ENCODE data around the gene TDRD12.
A peak's percentile ranks its signal among the peaks of the same experiment; 100 is the strongest.
"Not testable (repeated sequence)": the region's sequence is repeated elsewhere in the genome, so short reads cannot be mapped to it uniquely, and the experiment has no call there.

Gene TDRD12

GRCh38 chr19:32863841-32864240 is 144.3 kb downstream of the TDRD12 start:
- no peak for DNase-seq (ENCODE audit: low read depth, low spot score)
- no peak overlapping the region for H3K27ac ChIP-seq

GRCh38 chr19:32864318-32865007 is 144.9 kb downstream of the TDRD12 start:
- no peak overlapping the region for H3K27ac ChIP-seq
- no peak for DNase-seq (ENCODE audit: low read depth, low spot score)

- no peak for DNase-seq (ENCODE audit: low read depth, low spot score)
- no peak overlapping the region for H3K27ac ChIP-seq
Observed at GRCh38 chr19:32865326-32865725, 145.8 kb downstream of the TDRD12 start.

- H3K27ac ChIP-seq, result no peak overlapping the region
- no peak for DNase-seq (ENCODE audit: low read depth, low spot score)
Observed at GRCh38 chr19:32866061-32866460, 146.5 kb downstream of the TDRD12 start.

GRCh38 chr19:32866564-32867265 is 147.1 kb downstream of the TDRD12 start:
- no peak overlapping the region for H3K27ac ChIP-seq
- no peak for DNase-seq (ENCODE audit: low read depth, low spot score)

GRCh38 chr19:32867436-32867835 is 147.9 kb downstream of the TDRD12 start:
- not testable (repeated sequence) for DNase-seq (ENCODE audit: low read depth, low spot score); H3K27ac ChIP-seq

- DNase-seq (ENCODE audit: low read depth, low spot score), result no peak
- no peak overlapping the region for H3K27ac ChIP-seq
Observed at GRCh38 chr19:32868206-32868950, 148.8 kb downstream of the TDRD12 start.

GRCh38 chr19:32869369-32869965 is 149.9 kb downstream of the TDRD12 start, which contains the start of gene SLC7A9:
TSS of gene SLC7A9 (minus strand) at chr19:32869767. CDS start at chr19:32868534, 1,233 bp downstream.
- H3K27ac ChIP-seq, result no peak within 1 kb of the TSS
- DNase-seq (ENCODE audit: low read depth, low spot score), result no peak

GRCh38 chr19:32869966-32870573 is 150.5 kb downstream of the TDRD12 start:
- no peak for DNase-seq (ENCODE audit: low read depth, low spot score)
- H3K27ac ChIP-seq, result no peak overlapping the region

GRCh38 chr19:32870981-32871451 is 151.4 kb downstream of the TDRD12 start:
- no peak for DNase-seq (ENCODE audit: low read depth, low spot score)
- H3K27ac ChIP-seq, result no peak overlapping the region

- DNase-seq (ENCODE audit: low read depth, low spot score), result no peak
- no peak overlapping the region for H3K27ac ChIP-seq
Observed at GRCh38 chr19:32872391-32872790, 152.8 kb downstream of the TDRD12 start.

- DNase-seq (ENCODE audit: low read depth, low spot score), result no peak
Observed at GRCh38 chr19:32873247-32873959, 153.8 kb downstream of the TDRD12 start.

GRCh38 chr19:32874605-32875004 is 155.0 kb downstream of the TDRD12 start:
- no peak for DNase-seq (ENCODE audit: low read depth, low spot score)
- no peak overlapping the region for H3K27ac ChIP-seq

More at GRCh38 chr19:32873247-32873959, 153.8 kb downstream of the TDRD12 start:
- H3K27ac ChIP-seq, result no peak overlapping the region

- DNase-seq (ENCODE audit: low read depth, low spot score), result no peak
Observed at GRCh38 chr19:32875428-32875827, 155.9 kb downstream of the TDRD12 start.

GRCh38 chr19:32876236-32876918 is 156.8 kb downstream of the TDRD12 start:
- no peak overlapping the region for H3K27ac ChIP-seq
- no peak for DNase-seq (ENCODE audit: low read depth, low spot score)

More at GRCh38 chr19:32875428-32875827, 155.9 kb downstream of the TDRD12 start:
- no peak overlapping the region for H3K27ac ChIP-seq

- H3K27ac ChIP-seq, result no peak overlapping the region
- peak; percentile 6 for DNase-seq (ENCODE audit: low read depth, low spot score)
Observed at GRCh38 chr19:32876919-32877285, 157.3 kb downstream of the TDRD12 start.

Measured in epithelial cell of prostate (primary cell).